ENCODE results near the gene PEX6. TPM values are rescaled to one million over a fixed set of nuclear protein-coding genes. Genes with fewer than 3 reads are reported as not detected.

PEX6 gene
- total and polyA plus RNA-seq, 2 donors from 2014 or later: 18.0 to 22.6 TPM

DNA sequence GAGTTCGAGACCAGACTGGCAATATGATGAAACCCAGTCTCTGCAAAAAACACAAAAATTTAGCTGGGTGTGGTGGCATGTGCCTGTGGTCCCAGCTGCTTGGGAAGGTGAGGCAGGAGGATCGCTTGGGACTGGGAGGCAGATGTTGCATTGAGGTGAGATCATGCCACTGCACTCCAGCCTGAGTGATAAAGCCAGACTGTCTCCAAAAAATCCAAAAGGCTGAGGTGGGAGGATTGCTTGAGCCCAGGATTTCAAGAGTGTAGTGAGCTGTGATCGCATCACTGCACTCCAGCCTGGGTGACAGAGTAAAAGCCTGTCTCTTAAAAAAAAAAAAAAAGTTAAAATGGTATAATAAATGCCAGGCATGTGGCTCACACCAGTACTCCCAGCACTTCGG lies 64.4 kb downstream of the PEX6 start:
- intact Hi-C loops (cut with DNase I): no loop called here
- TF ChIP-seq, protein P1, sequence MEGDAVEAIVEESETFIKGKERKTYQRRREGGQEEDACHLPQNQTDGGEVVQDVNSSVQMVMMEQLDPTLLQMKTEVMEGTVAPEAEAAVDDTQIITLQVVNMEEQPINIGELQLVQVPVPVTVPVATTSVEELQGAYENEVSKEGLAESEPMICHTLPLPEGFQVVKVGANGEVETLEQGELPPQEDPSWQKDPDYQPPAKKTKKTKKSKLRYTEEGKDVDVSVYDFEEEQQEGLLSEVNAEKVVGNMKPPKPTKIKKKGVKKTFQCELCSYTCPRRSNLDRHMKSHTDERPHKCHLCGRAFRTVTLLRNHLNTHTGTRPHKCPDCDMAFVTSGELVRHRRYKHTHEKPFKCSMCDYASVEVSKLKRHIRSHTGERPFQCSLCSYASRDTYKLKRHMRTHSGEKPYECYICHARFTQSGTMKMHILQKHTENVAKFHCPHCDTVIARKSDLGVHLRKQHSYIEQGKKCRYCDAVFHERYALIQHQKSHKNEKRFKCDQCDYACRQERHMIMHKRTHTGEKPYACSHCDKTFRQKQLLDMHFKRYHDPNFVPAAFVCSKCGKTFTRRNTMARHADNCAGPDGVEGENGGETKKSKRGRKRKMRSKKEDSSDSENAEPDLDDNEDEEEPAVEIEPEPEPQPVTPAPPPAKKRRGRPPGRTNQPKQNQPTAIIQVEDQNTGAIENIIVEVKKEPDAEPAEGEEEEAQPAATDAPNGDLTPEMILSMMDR (IDR thresholded peaks at IDR 0.05; ENCODE audit: borderline replicate concordance, extremely low read depth, insufficient read depth): no peak
- no peak overlapping the region for H3K4me3 ChIP-seq (ENCODE audit: low read length in 3 of 3)
- H3K9ac ChIP-seq (ENCODE audit: low read length in 3 of 3): no peak overlapping the region
- no peaks in the 10 kb centered on the region for H3K36me3 ChIP-seq (ENCODE audit: control insufficient read depth in 2 of 3, insufficient read depth in 3 of 3, low read length in 3 of 3)
- no peak for FAIRE-seq
- no peaks in the 10 kb centered on the region for H3K9me3 ChIP-seq (ENCODE audit: control insufficient read depth in 2 of 3, insufficient read depth in 1 of 3, low read length in 3 of 3)
- peaks cover 0 to 3% (median 0%) of the 10 kb centered on the region in 3 donors for H3K4me1 ChIP-seq (ENCODE audit: control insufficient read depth in 2 of 3, insufficient read depth in 2 of 3, low read depth in 1 of 3, low read length in 3 of 3)
- H3K27me3 ChIP-seq (ENCODE audit: control insufficient read depth, insufficient read depth, low read length): no peaks in the 10 kb centered on the region
- DNase-seq: no peak
- H3K27ac ChIP-seq (ENCODE audit: low read depth in 2 of 2, low read length in 2 of 2): no peak overlapping the region

Other genes starting within 250 kb of the PEX6 start
- 21.2 TPM for gene TBCC, start 233.1 kb downstream of the PEX6 start, total RNA-seq
- 17.6 TPM for gene TBCC, start 233.1 kb downstream of the PEX6 start, polyA plus RNA-seq (ENCODE audit: insufficient read depth, low read depth, low replicate concordance)
- gene BICRAL, start 197.1 kb downstream of the PEX6 start, total RNA-seq: 20.9 TPM
- gene BICRAL, start 197.1 kb downstream of the PEX6 start, polyA plus RNA-seq (ENCODE audit: insufficient read depth, low read depth, low replicate concordance): 2.7 TPM
- gene RPL7L1, start 99.6 kb downstream of the PEX6 start, total RNA-seq: 80.7 TPM
- gene RPL7L1, start 99.6 kb downstream of the PEX6 start, polyA plus RNA-seq (ENCODE audit: insufficient read depth, low read depth, low replicate concordance): 47.0 TPM
- not detected for gene PTCRA, start 63.1 kb downstream of the PEX6 start, total RNA-seq
- gene PTCRA, start 63.1 kb downstream of the PEX6 start, polyA plus RNA-seq (ENCODE audit: insufficient read depth, low read depth, low replicate concordance): not detected
- 49.9 TPM for gene CNPY3, start 49.7 kb downstream of the PEX6 start, total RNA-seq
- gene CNPY3, start 49.7 kb downstream of the PEX6 start, polyA plus RNA-seq (ENCODE audit: insufficient read depth, low read depth, low replicate concordance): 40.1 TPM
- 0.54 TPM for gene GNMT, start 18.4 kb downstream of the PEX6 start, total RNA-seq
- 1.9 TPM for gene GNMT, start 18.4 kb downstream of the PEX6 start, polyA plus RNA-seq (ENCODE audit: insufficient read depth, low read depth, low replicate concordance)
- 22.6 TPM for gene PPP2R5D, start 5.4 kb upstream of the PEX6 start, total RNA-seq
- gene PPP2R5D, start 5.4 kb upstream of the PEX6 start, polyA plus RNA-seq (ENCODE audit: insufficient read depth, low read depth, low replicate concordance): 21.8 TPM
- 53.2 TPM for gene MEA1, start 34.8 kb upstream of the PEX6 start, total RNA-seq
- 149 TPM for gene MEA1, start 34.8 kb upstream of the PEX6 start, polyA plus RNA-seq (ENCODE audit: insufficient read depth, low read depth, low replicate concordance)
- 52.6 TPM for gene KLHDC3, start 35.1 kb upstream of the PEX6 start, total RNA-seq
- gene KLHDC3, start 35.1 kb upstream of the PEX6 start, polyA plus RNA-seq (ENCODE audit: insufficient read depth, low read depth, low replicate concordance): 90.0 TPM
- 49.2 TPM for gene RRP36, start 42.4 kb upstream of the PEX6 start, total RNA-seq
- gene RRP36, start 42.4 kb upstream of the PEX6 start, polyA plus RNA-seq (ENCODE audit: insufficient read depth, low read depth, low replicate concordance): 55.2 TPM
- gene CUL7, start 74.7 kb upstream of the PEX6 start, total RNA-seq: 24.5 TPM
- 10.1 TPM for gene CUL7, start 74.7 kb upstream of the PEX6 start, polyA plus RNA-seq (ENCODE audit: insufficient read depth, low read depth, low replicate concordance)
- gene MRPL2, start 80.3 kb upstream of the PEX6 start, total RNA-seq: 56.6 TPM
- gene MRPL2, start 80.3 kb upstream of the PEX6 start, polyA plus RNA-seq (ENCODE audit: insufficient read depth, low read depth, low replicate concordance): 127 TPM
- gene KLC4, start 80.5 kb upstream of the PEX6 start, total RNA-seq: 33.7 TPM
- 39.0 TPM for gene KLC4, start 80.5 kb upstream of the PEX6 start, polyA plus RNA-seq (ENCODE audit: insufficient read depth, low read depth, low replicate concordance)
- 55.2 TPM for gene PTK7, start 97.1 kb upstream of the PEX6 start, total RNA-seq
- 26.0 TPM for gene PTK7, start 97.1 kb upstream of the PEX6 start, polyA plus RNA-seq (ENCODE audit: insufficient read depth, low read depth, low replicate concordance)
- gene SRF, start 192.1 kb upstream of the PEX6 start, total RNA-seq: 30.6 TPM
- gene SRF, start 192.1 kb upstream of the PEX6 start, polyA plus RNA-seq (ENCODE audit: insufficient read depth, low read depth, low replicate concordance): 13.8 TPM
- gene CUL9, start 203.0 kb upstream of the PEX6 start, total RNA-seq: 47.3 TPM
- 34.7 TPM for gene CUL9, start 203.0 kb upstream of the PEX6 start, polyA plus RNA-seq (ENCODE audit: insufficient read depth, low read depth, low replicate concordance)